ENCODE results near the gene CERK. TPM values are rescaled to one million over a fixed set of nuclear protein-coding genes. Genes with fewer than 3 reads are reported as not detected.
A peak's percentile ranks its signal among the peaks of the same experiment; 100 is the strongest.

Gene CERK
- total RNA-seq, 5 donors from 2014 or later (not counting 1 experiment from before 2014, with no cell fraction given), result 77.4 to 155 (median 125) TPM

GRCh38 chr22:46693634-46694415, 44.2 kb downstream of the CERK start:
- H3K27ac ChIP-seq (ENCODE audit: low read length), result no peak overlapping the region
- Mint-ChIP-seq H3K4me3 (no peak overlapping the region), H3K4me1 (peaks cover 0 to 2% (median 0%) of the 10 kb centered on the region in 3 donors), H3K36me3 (peaks cover 43% of the 10 kb centered on the region), H3K9me3 (no peaks in the 10 kb centered on the region), H3K27ac (peak overlapping the region in 1 of 2 donors; percentile 11), H3K27me3 (no peaks in the 10 kb centered on the region)
- H3K36me3 ChIP-seq (ENCODE audit: control insufficient read depth in 2 of 2, extremely low read depth in 1 of 2, insufficient read depth in 1 of 2, low read length in 1 of 2), result peaks cover 54 to 91% of the 10 kb centered on the region in 2 donors
- H3K9me3 ChIP-seq, result no peaks in the 10 kb centered on the region
- CTCF ChIA-PET, result no interaction called here
- WGBS (ENCODE audit: insufficient coverage), result 85% methylated on average over 10 of the region's 17 CpGs
- no peaks in the 10 kb centered on the region for H3K27me3 ChIP-seq (replicated peaks in 1 of 2; ENCODE audit: control insufficient read depth in 2 of 2, extremely low read depth in 1 of 2, insufficient read depth in 2 of 2, low read length in 1 of 2)
- no peaks in the 10 kb centered on the region for H3K4me1 ChIP-seq (ENCODE audit: control insufficient read depth in 1 of 2, extremely low read depth in 1 of 2, insufficient read depth in 2 of 2, low read length in 2 of 2)
- DNase-seq (no peak), ATAC-seq (replicated peaks in 1 of 4) (no peak)
- POLR2A ChIA-PET, result interaction anchor here in 1 of 2 donors (0.6 kb wide), 1 partner anchor 345 kb away, joined by 3 read pairs; no protein-coding TSS in a partner anchor
- H3K4me3 ChIP-seq (ENCODE audit: control insufficient read depth in 1 of 2, extremely low read depth in 1 of 2, low read length in 1 of 2), result no peak overlapping the region

DNA sequence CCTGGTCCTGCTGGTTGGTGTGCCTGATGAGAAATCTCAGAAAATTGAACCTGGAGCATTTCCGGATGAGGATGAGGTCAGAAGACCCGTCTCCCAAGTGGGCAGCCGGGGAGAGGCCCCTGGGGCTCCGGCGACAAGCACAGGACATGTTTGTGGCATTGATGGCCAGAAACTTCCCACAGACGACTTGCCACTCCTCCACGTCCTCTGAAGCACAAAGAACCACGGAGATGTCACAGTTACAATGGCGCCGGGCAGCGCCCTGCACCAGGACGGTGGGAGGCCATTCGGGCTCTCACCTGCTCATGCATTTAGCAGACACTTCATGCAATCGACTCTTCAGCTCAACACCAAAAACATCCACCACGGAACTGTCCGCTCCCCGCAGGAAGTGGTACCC, 46.5 kb downstream of the CERK start:
- Mint-ChIP-seq H3K36me3 (peaks cover 38% of the 10 kb centered on the region), H3K27me3 (no peaks in the 10 kb centered on the region), H3K4me1 (peaks cover 0 to 4% (median 1%) of the 10 kb centered on the region in 3 donors), H3K9me3 (no peaks in the 10 kb centered on the region), H3K4me3 (no peak overlapping the region), H3K27ac (no peak overlapping the region)
- WGBS (ENCODE audit: insufficient coverage), result 76% methylated on average over 8 of the region's 17 CpGs
- ChIA-PET CTCF (no interaction called here), POLR2A (no interaction called here)
- no peak overlapping the region for H3K27ac ChIP-seq (ENCODE audit: low read length)
- H3K27me3 ChIP-seq (replicated peaks in 1 of 2; ENCODE audit: control insufficient read depth in 2 of 2, extremely low read depth in 1 of 2, insufficient read depth in 2 of 2, low read length in 1 of 2), result no peaks in the 10 kb centered on the region
- peaks cover 0 to 1% of the 10 kb centered on the region in 2 experiments for H3K4me1 ChIP-seq (ENCODE audit: control insufficient read depth in 1 of 2, extremely low read depth in 1 of 2, insufficient read depth in 2 of 2, low read length in 2 of 2)
- H3K9me3 ChIP-seq, result no peaks in the 10 kb centered on the region
- ATAC-seq (replicated peaks in 1 of 4), result no peak
- no peak for DNase-seq
- H3K4me3 ChIP-seq (ENCODE audit: control insufficient read depth in 1 of 2, extremely low read depth in 1 of 2, low read length in 1 of 2), result no peak overlapping the region
- peaks cover 60 to 90% of the 10 kb centered on the region in 2 donors for H3K36me3 ChIP-seq (ENCODE audit: control insufficient read depth in 2 of 2, extremely low read depth in 1 of 2, insufficient read depth in 1 of 2, low read length in 1 of 2)

- DNase-seq (no peak), ATAC-seq (replicated peaks in 1 of 4) (no peak)
- Histone ChIP-seq H3K36me3 (ENCODE audit: control insufficient read depth in 2 of 2, extremely low read depth in 1 of 2, insufficient read depth in 1 of 2, low read length in 1 of 2) (peaks cover 53 to 89% of the 10 kb centered on the region in 2 donors), H3K27ac (ENCODE audit: low read length) (no peak overlapping the region), H3K4me3 (ENCODE audit: control insufficient read depth in 1 of 2, extremely low read depth in 1 of 2, low read length in 1 of 2) (no peak overlapping the region), H3K27me3 (replicated peaks in 1 of 2; ENCODE audit: control insufficient read depth in 2 of 2, extremely low read depth in 1 of 2, insufficient read depth in 2 of 2, low read length in 1 of 2) (no peaks in the 10 kb centered on the region), H3K9me3 (no peaks in the 10 kb centered on the region), H3K4me1 (ENCODE audit: control insufficient read depth in 1 of 2, extremely low read depth in 1 of 2, insufficient read depth in 2 of 2, low read length in 2 of 2) (peaks cover 2 to 16% of the 10 kb centered on the region in 2 experiments)
- H3K36me3 Mint-ChIP-seq, result peaks cover 41% of the 10 kb centered on the region
- peaks cover 14 to 18% (median 15%) of the 10 kb centered on the region in 3 donors for H3K4me1 Mint-ChIP-seq
- H3K27me3 Mint-ChIP-seq, result no peaks in the 10 kb centered on the region
- ChIA-PET CTCF (no interaction called here), POLR2A (no interaction called here)
- 94% methylated on average over 11 of the region's 20 CpGs for whole genome bisulfite sequencing (ENCODE audit: insufficient coverage)
- H3K9me3 Mint-ChIP-seq, result no peaks in the 10 kb centered on the region
- no peak overlapping the region for H3K4me3 Mint-ChIP-seq
- no peak overlapping the region for H3K27ac Mint-ChIP-seq
These were observed 47.9 kb downstream of the CERK start for GRCh38 chr22:46690146-46690545.

- CTCF ChIA-PET, result no interaction called here
These were observed 49.1 kb downstream of the CERK start for GRCh38 chr22:46688949-46689348.

GRCh38 chr22:46687460-46687859, 50.6 kb downstream of the CERK start:
- H3K9me3 ChIP-seq, result no peaks in the 10 kb centered on the region
- CTCF ChIA-PET, result no interaction called here
- no peak for ATAC-seq (replicated peaks in 1 of 4)

More at GRCh38 chr22:46688949-46689348, 49.1 kb downstream of the CERK start:
- POLR2A ChIA-PET, result no interaction called here
- no peak overlapping the region for H3K27ac ChIP-seq (ENCODE audit: low read length)
- Mint-ChIP-seq H3K4me1 (peaks cover 25 to 30% (median 27%) of the 10 kb centered on the region in 3 donors), H3K36me3 (peaks cover 35% of the 10 kb centered on the region), H3K27ac (no peak overlapping the region), H3K4me3 (no peak overlapping the region), H3K9me3 (no peaks in the 10 kb centered on the region), H3K27me3 (no peaks in the 10 kb centered on the region)
- H3K4me3 ChIP-seq (ENCODE audit: control insufficient read depth in 1 of 2, extremely low read depth in 1 of 2, low read length in 1 of 2), result no peak overlapping the region
- H3K36me3 ChIP-seq (ENCODE audit: control insufficient read depth in 2 of 2, extremely low read depth in 1 of 2, insufficient read depth in 1 of 2, low read length in 1 of 2), result peaks cover 41 to 80% of the 10 kb centered on the region in 2 donors
- H3K27me3 ChIP-seq (replicated peaks in 1 of 2; ENCODE audit: control insufficient read depth in 2 of 2, extremely low read depth in 1 of 2, insufficient read depth in 2 of 2, low read length in 1 of 2), result no peaks in the 10 kb centered on the region
- WGBS (ENCODE audit: insufficient coverage), result 76% methylated on average over 9 of the region's 11 CpGs
- DNase-seq, result no peak
- H3K4me1 ChIP-seq (ENCODE audit: control insufficient read depth in 1 of 2, extremely low read depth in 1 of 2, insufficient read depth in 2 of 2, low read length in 2 of 2), result peaks cover 5 to 22% of the 10 kb centered on the region in 2 experiments
- no peak for ATAC-seq (replicated peaks in 1 of 4)
- no peaks in the 10 kb centered on the region for H3K9me3 ChIP-seq

DNA sequence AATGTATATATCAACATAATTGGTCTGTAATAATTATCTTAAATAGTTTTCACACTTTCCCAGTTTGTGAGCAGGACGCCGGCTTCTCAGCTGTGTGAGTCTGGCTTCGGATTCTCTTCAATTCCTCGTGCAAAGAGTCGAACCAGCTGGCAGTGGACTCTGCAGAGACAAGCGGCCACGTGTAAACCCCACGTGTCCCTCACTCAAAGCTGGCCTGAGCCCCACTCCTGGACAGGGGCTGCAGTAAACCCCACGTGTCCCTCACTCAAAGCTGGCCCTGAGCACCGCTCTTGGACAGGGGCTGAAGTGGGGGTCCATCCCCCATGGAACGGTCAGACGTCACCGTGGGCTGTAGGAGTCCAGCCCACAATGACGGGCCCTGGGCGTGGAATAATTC, 51.0 kb downstream of the CERK start:
- ChIA-PET POLR2A (no interaction called here), CTCF (no interaction called here)
- WGBS (ENCODE audit: insufficient coverage), result 96% methylated on average over 13 of the region's 15 CpGs
- Mint-ChIP-seq H3K36me3 (peaks cover 30% of the 10 kb centered on the region), H3K4me1 (peaks cover 27 to 30% (median 28%) of the 10 kb centered on the region in 3 donors), H3K27me3 (no peaks in the 10 kb centered on the region), H3K27ac (no peak overlapping the region), H3K4me3 (no peak overlapping the region), H3K9me3 (no peaks in the 10 kb centered on the region)
- no peak for ATAC-seq (replicated peaks in 1 of 4)
- Histone ChIP-seq H3K9me3 (no peaks in the 10 kb centered on the region), H3K27me3 (replicated peaks in 1 of 2; ENCODE audit: control insufficient read depth in 2 of 2, extremely low read depth in 1 of 2, insufficient read depth in 2 of 2, low read length in 1 of 2) (no peaks in the 10 kb centered on the region), H3K4me1 (ENCODE audit: control insufficient read depth in 1 of 2, extremely low read depth in 1 of 2, insufficient read depth in 2 of 2, low read length in 2 of 2) (peaks cover 5 to 22% of the 10 kb centered on the region in 2 experiments), H3K4me3 (ENCODE audit: control insufficient read depth in 1 of 2, extremely low read depth in 1 of 2, low read length in 1 of 2) (no peak overlapping the region), H3K36me3 (ENCODE audit: control insufficient read depth in 2 of 2, extremely low read depth in 1 of 2, insufficient read depth in 1 of 2, low read length in 1 of 2) (peaks cover 41 to 65% of the 10 kb centered on the region in 2 donors), H3K27ac (ENCODE audit: low read length) (no peak overlapping the region)
- no peak for DNase-seq

More at GRCh38 chr22:46687460-46687859, 50.6 kb downstream of the CERK start:
- no peak overlapping the region for H3K27ac ChIP-seq (ENCODE audit: low read length)
- DNase-seq, result no peak
- Mint-ChIP-seq H3K9me3 (no peaks in the 10 kb centered on the region), H3K4me3 (no peak overlapping the region), H3K36me3 (peaks cover 30% of the 10 kb centered on the region), H3K4me1 (peaks cover 27 to 30% (median 28%) of the 10 kb centered on the region in 3 donors), H3K27ac (no peak overlapping the region), H3K27me3 (no peaks in the 10 kb centered on the region)
- H3K4me1 ChIP-seq (ENCODE audit: control insufficient read depth in 1 of 2, extremely low read depth in 1 of 2, insufficient read depth in 2 of 2, low read length in 2 of 2), result peaks cover 5 to 22% of the 10 kb centered on the region in 2 experiments
- peaks cover 37 to 68% of the 10 kb centered on the region in 2 donors for H3K36me3 ChIP-seq (ENCODE audit: control insufficient read depth in 2 of 2, extremely low read depth in 1 of 2, insufficient read depth in 1 of 2, low read length in 1 of 2)
- H3K27me3 ChIP-seq (replicated peaks in 1 of 2; ENCODE audit: control insufficient read depth in 2 of 2, extremely low read depth in 1 of 2, insufficient read depth in 2 of 2, low read length in 1 of 2), result no peaks in the 10 kb centered on the region
- WGBS (ENCODE audit: insufficient coverage), result 97% methylated on average over 3 of the region's 15 CpGs
- POLR2A ChIA-PET, result no interaction called here
- no peak overlapping the region for H3K4me3 ChIP-seq (ENCODE audit: control insufficient read depth in 1 of 2, extremely low read depth in 1 of 2, low read length in 1 of 2)
